Parathyroid adenoma (tissue), 2 donors: Measurements from ENCODE around the gene PHOX2A.

Experiments
- H2AFZ ChIP-seq: fragments of 300-600 bp; sonication (generic); one replicate; pipeline ENCODE4 v1.7.0; 2017; ENCODE audit warnings: antibody characterized with exemption, mild to moderate bottlenecking
- H3K27ac ChIP-seq: fragments of 300-600 bp; sonication (generic); one replicate; pipeline ENCODE4 v1.7.0; 2017
- H3K27me3 ChIP-seq: fragments of 300-600 bp; sonication (generic); one replicate; pipeline ENCODE4 v1.7.0; 2017; ENCODE audit warnings: low read length; ENCODE audit not compliant: control insufficient read depth, insufficient read depth
- H3K36me3 ChIP-seq: fragments of 300-600 bp; sonication (generic); one replicate; pipeline ENCODE4 v1.7.0; 2017; ENCODE audit warnings: low read length; ENCODE audit not compliant: control insufficient read depth, insufficient read depth
- H3K4me1 ChIP-seq: fragments of 300-600 bp; sonication (generic); one replicate; pipeline ENCODE4 v1.7.0; 2017; ENCODE audit warnings: control low read depth
- H3K4me2 ChIP-seq: fragments of 300-600 bp; sonication (generic); one replicate; pipeline ENCODE4 v1.7.0; 2017; ENCODE audit warnings: low read length
- H3K4me3 ChIP-seq: fragments of 300-600 bp; sonication (generic); one replicate; pipeline ENCODE4 v1.7.0; 2017; ENCODE audit warnings: low read depth, low read length
- H3K79me2 ChIP-seq: fragments of 300-600 bp; sonication (generic); one replicate; pipeline ENCODE4 v1.7.0; 2017; ENCODE audit warnings: control low read depth
- H3K9ac ChIP-seq: fragments of 300-600 bp; sonication (generic); one replicate; pipeline ENCODE4 v1.7.0; 2017; ENCODE audit warnings: mild to moderate bottlenecking
- H3K9me3 ChIP-seq: fragments of 300-600 bp; sonication (generic); one replicate; pipeline ENCODE4 v1.7.0; 2017; ENCODE audit warnings: low read length; ENCODE audit not compliant: control insufficient read depth
- TF ChIP-seq, protein P1 (sequence below): fragments of 300-600 bp; sonication (generic); IDR thresholded peaks from one replicate; pipeline ENCODE4 v1.7.0; 2017; ENCODE audit warnings: antibody characterized with exemption, mild to moderate bottlenecking
- donor health status: primary hyperparathyroidism.

PHOX2A gene

GRCh38 chr11:72245263-72245816 is 1.4 kb upstream of the PHOX2A start:
- H3K36me3 ChIP-seq: no peaks in the 10 kb centered on the region
- H3K27ac ChIP-seq: no peak overlapping the region
- no peaks in the 10 kb centered on the region for H3K79me2 ChIP-seq
- TF ChIP-seq, protein P1, sequence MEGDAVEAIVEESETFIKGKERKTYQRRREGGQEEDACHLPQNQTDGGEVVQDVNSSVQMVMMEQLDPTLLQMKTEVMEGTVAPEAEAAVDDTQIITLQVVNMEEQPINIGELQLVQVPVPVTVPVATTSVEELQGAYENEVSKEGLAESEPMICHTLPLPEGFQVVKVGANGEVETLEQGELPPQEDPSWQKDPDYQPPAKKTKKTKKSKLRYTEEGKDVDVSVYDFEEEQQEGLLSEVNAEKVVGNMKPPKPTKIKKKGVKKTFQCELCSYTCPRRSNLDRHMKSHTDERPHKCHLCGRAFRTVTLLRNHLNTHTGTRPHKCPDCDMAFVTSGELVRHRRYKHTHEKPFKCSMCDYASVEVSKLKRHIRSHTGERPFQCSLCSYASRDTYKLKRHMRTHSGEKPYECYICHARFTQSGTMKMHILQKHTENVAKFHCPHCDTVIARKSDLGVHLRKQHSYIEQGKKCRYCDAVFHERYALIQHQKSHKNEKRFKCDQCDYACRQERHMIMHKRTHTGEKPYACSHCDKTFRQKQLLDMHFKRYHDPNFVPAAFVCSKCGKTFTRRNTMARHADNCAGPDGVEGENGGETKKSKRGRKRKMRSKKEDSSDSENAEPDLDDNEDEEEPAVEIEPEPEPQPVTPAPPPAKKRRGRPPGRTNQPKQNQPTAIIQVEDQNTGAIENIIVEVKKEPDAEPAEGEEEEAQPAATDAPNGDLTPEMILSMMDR: no peak
- H3K9me3 ChIP-seq: no peaks in the 10 kb centered on the region
- H3K27me3 ChIP-seq: no peaks in the 10 kb centered on the region
- H3K4me1 ChIP-seq: no peaks in the 10 kb centered on the region
- no peak overlapping the region for H3K4me3 ChIP-seq
- no peak overlapping the region for H2AFZ ChIP-seq
- H3K9ac ChIP-seq: no peak overlapping the region
- no peak overlapping the region for H3K4me2 ChIP-seq

- H3K27me3 ChIP-seq: no peaks in the 10 kb centered on the region
- no peak overlapping the region for H3K4me3 ChIP-seq
Observed at GRCh38 chr11:72244361-72245262, 636 bp upstream of the PHOX2A start.

GRCh38 chr11:72243173-72244059 is 560 bp downstream of the PHOX2A start:
- TF ChIP-seq, protein P1: no peak
- H3K36me3 ChIP-seq: no peaks in the 10 kb centered on the region
- no peaks in the 10 kb centered on the region for H3K9me3 ChIP-seq
- H3K27me3 ChIP-seq: no peaks in the 10 kb centered on the region
- H3K27ac ChIP-seq: no peak overlapping the region
- H3K4me2 ChIP-seq: no peak overlapping the region
- no peak overlapping the region for H3K4me3 ChIP-seq
- H3K79me2 ChIP-seq: no peaks in the 10 kb centered on the region
- peaks cover 3% of the 10 kb centered on the region for H3K4me1 ChIP-seq
- H2AFZ ChIP-seq: no peak overlapping the region
- H3K9ac ChIP-seq: no peak overlapping the region

More at GRCh38 chr11:72244361-72245262, 636 bp upstream of the PHOX2A start:
- Histone ChIP-seq H2AFZ (no peak overlapping the region), H3K27ac (no peak overlapping the region), H3K79me2 (no peaks in the 10 kb centered on the region), H3K9me3 (no peaks in the 10 kb centered on the region), H3K9ac (no peak overlapping the region), H3K4me2 (no peak overlapping the region), H3K4me1 (no peaks in the 10 kb centered on the region), H3K36me3 (no peaks in the 10 kb centered on the region)
- TF ChIP-seq, protein P1: no peak

DNA sequence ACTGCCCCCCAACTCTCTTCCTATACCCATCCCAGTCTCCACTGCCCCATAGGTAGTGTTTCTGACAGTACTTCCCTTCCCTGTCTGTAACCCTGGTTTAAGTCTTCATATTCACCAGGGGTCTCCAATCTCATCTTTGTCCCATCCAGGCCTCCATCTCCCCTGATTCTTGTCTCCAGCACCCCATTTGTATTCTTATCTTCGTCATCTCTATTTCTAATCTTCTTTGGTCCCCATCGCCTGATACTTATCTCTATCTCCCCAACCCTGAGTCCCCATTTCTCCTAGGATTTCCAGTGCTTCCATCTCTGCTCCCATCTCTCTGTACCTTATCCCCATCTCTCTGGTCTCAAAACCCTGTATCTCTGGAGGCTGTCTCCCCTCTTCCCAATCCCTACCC is 1.8 kb downstream of the PHOX2A start:
- Histone ChIP-seq H3K79me2 (no peaks in the 10 kb centered on the region), H3K4me3 (no peak overlapping the region), H3K27ac (no peak overlapping the region), H3K27me3 (no peaks in the 10 kb centered on the region), H3K9me3 (no peaks in the 10 kb centered on the region), H3K4me1 (peaks cover 3% of the 10 kb centered on the region), H3K36me3 (no peaks in the 10 kb centered on the region), H3K9ac (no peak overlapping the region), H2AFZ (no peak overlapping the region), H3K4me2 (no peak overlapping the region)
- TF ChIP-seq, protein P1: no peak
